Pancreas (tissue), 10 donors: ENCODE results near the gene KLHL30. TPM values are rescaled to one million over a fixed set of nuclear protein-coding genes. Genes with fewer than 3 reads are reported as not detected.

Experiments used
- ATAC-seq, 4 donors: fragments of 200-7000 bp; cut with Tn5 transposase; one replicate each; pipeline versions ENCODE4 v1.8.0 to v1.9.1; 2020; ENCODE audit warnings: mild to moderate bottlenecking in 4 of 4, moderate library complexity in 4 of 4
- DNase-seq, 6 donors: peaks; one replicate each; pipeline ENCODE4 v3.0.0-alpha.2; 2020
- FAIRE-seq: peaks from 2 replicates; lab custom pipeline; 2012; peaks lifted over from hg19 to GRCh38; lab: Jason Lieb, UNC
- H3K27ac ChIP-seq, 4 donors: fragments of 200-600 bp; sonication (generic); 1 replicate in 3 of 4; 2 replicates in 1 of 4; pipeline versions ENCODE4 v1.5.0 to v1.8.0; 2020
- H3K27me3 ChIP-seq, 4 donors: fragments of 200-600 bp; one replicate each; pipeline ENCODE4 v1.8.0; 2021
- H3K36me3 ChIP-seq, 3 donors: fragments of 200-600 bp; sonication (generic) in 1 of 3; one replicate each; pipeline versions ENCODE4 v1.5.0 to v1.8.0; 2020 to 2021
- H3K4me1 ChIP-seq, 3 donors: fragments of 200-600 bp; one replicate each; pipeline ENCODE4 v1.8.0; 2021
- H3K4me3 ChIP-seq, 4 donors: fragments of 200-600 bp; sonication (generic) in 2 of 4; one replicate each; pipeline versions ENCODE4 v1.5.0 to v1.8.0; 2020 to 2021
- H3K9me3 ChIP-seq, 4 donors: fragments of 200-600 bp; one replicate each; pipeline ENCODE4 v1.8.0; 2021
- CTCF ChIP-seq, 4 donors: fragments of 200-600 bp; sonication (generic) in 3 of 4; IDR thresholded peaks; one replicate each; pipeline versions ENCODE4 v1.5.0 to v1.8.0; 2021; ENCODE audit warnings: antibody characterized with exemption in 4 of 4
- WGBS, 2 donors: extraction: QIAGEN DNeasy Blood & Tissue Kit; methylation state at CpG; one replicate each; pipeline ENCODE4 v1.1.7; 2013; 5-methylcytosine and 5-hydroxymethylcytosine counted together
- intact Hi-C, 3 donors: fragments of 100-400 bp; cut with DNase I; formaldehyde crosslinking; loops; one replicate each; pipeline versions ENCODE4 v1.11.1 to v1.14.2; 2022
- polyA plus RNA-seq, 2 donors: library from polyadenylated mRNA; stranded (reverse); fragments of 200-250 nt; gene quantifications; one replicate each; pipeline ENCODE4 v1.2.3, GENCODE V29; 2013
- total RNA-seq, 6 donors: library from RNA; stranded (reverse); fragmentation: NEBNext Ultra II Directional in 4 of 6; extraction: Animal tissue kit (Norgen Biotek cat#: 25700) in 4 of 6; gene quantifications; one replicate each; pipeline versions ENCODE4 v1.2.1 to v1.2.4, GENCODE V29; 2021 to 2023
- donor health status: healthy with polysubstance abuse.
- donor health status: DM: no; HTN: no; CAD: no; lungs with moderate emphysema.
- donor health status: DM: no; HTN: no; CAD: no.
- donor health status: control.
- donor health status: control.
- donor health status: Bipolar disorder and iron deficiency.
- donor health status: DM: yes; HTN: yes; CAD: no.
- donor health status: DM: no; HTN: no; CAD: no.
- donor health status: DM: no; HTN: no; CAD: no.
- donor health status: DM: yes; HTN: yes; CAD: no.

The KLHL30 gene
- total and polyA plus RNA-seq, 8 donors, result 0.03 to 0.14 (median 0.11) TPM; not detected in 2

GRCh38 chr2:238133499-238134392 is 4.7 kb upstream of the KLHL30 start:
- no peak for ATAC-seq
- no peak overlapping the region for H3K27ac ChIP-seq
- DNase-seq, result peak in 2 of 6 donors; percentile 36 to 48
- H3K9me3 ChIP-seq, result no peaks in the 10 kb centered on the region
- H3K27me3 ChIP-seq, result no peaks in the 10 kb centered on the region
- no peak overlapping the region for H3K4me3 ChIP-seq
- TF ChIP-seq CTCF (IDR thresholded peaks at IDR 0.05), result no peak
- 80% methylated on average over 14 of the region's 14 CpGs for WGBS, 2 donors
- intact Hi-C loops, result no loop called here
- no peak for FAIRE-seq
- H3K36me3 ChIP-seq, result no peaks in the 10 kb centered on the region
- no peaks in the 10 kb centered on the region for H3K4me1 ChIP-seq

- Histone ChIP-seq H3K36me3 (no peaks in the 10 kb centered on the region), H3K4me1 (no peaks in the 10 kb centered on the region), H3K27me3 (no peaks in the 10 kb centered on the region), H3K27ac (no peak overlapping the region), H3K4me3 (no peak overlapping the region), H3K9me3 (no peaks in the 10 kb centered on the region)
- intact Hi-C loops, result no loop called here
- DNase-seq (peak in 1 of 6 donors; percentile 52), FAIRE-seq (no peak), ATAC-seq (no peak)
- WGBS, 2 donors, result 91 to 93% methylated on average over 11 of the region's 11 CpGs
- no peak for TF ChIP-seq CTCF (IDR thresholded peaks at IDR 0.05)
Observed at GRCh38 chr2:238134393-238134785, 4.1 kb upstream of the KLHL30 start.

GRCh38 chr2:238135601-238136150 is 2.8 kb upstream of the KLHL30 start:
- no peaks in the 10 kb centered on the region for H3K36me3 ChIP-seq
- no peak overlapping the region for H3K27ac ChIP-seq
- TF ChIP-seq CTCF (IDR thresholded peaks at IDR 0.05), result no peak
- intact Hi-C loops, result no loop called here
- no peaks in the 10 kb centered on the region for H3K4me1 ChIP-seq
- ATAC-seq, result no peak
- no peak for FAIRE-seq
- no peak overlapping the region for H3K4me3 ChIP-seq
- H3K27me3 ChIP-seq, result no peaks in the 10 kb centered on the region
- DNase-seq, result peak in 1 of 6 donors; percentile 15
- no peaks in the 10 kb centered on the region for H3K9me3 ChIP-seq
- WGBS, 2 donors, result 83 to 84% methylated on average over 15 of the region's 15 CpGs

- intact Hi-C loops, result no loop called here
- no peaks in the 10 kb centered on the region for H3K36me3 ChIP-seq
- no peaks in the 10 kb centered on the region for H3K27me3 ChIP-seq
- DNase-seq, result peak in 4 of 6 donors; percentile 37 to 70 (median 51)
- no peak for FAIRE-seq
- no peak for TF ChIP-seq CTCF (IDR thresholded peaks at IDR 0.05)
- no peak overlapping the region for H3K27ac ChIP-seq
- ATAC-seq, result peak in 3 of 4 donors; percentile 29 to 47 (median 44)
- H3K9me3 ChIP-seq, result no peaks in the 10 kb centered on the region
- H3K4me3 ChIP-seq, result no peak overlapping the region
- WGBS, 2 donors, result 76 to 77% methylated on average over 14 of the region's 14 CpGs
- H3K4me1 ChIP-seq, result no peaks in the 10 kb centered on the region
Observed at GRCh38 chr2:238136820-238137537, 1.5 kb upstream of the KLHL30 start.
